HG03095 (cell line): ENCODE measurements around the gene RBM33.

Experiments
- ATAC-seq: cut with Tn5 transposase; IDR thresholded peaks from one replicate; pipeline ENCODE4 v1.9.1; 2021; ENCODE audit warnings: moderate library complexity; ENCODE audit not compliant: unreplicated experiment

Gene RBM33

DNA sequence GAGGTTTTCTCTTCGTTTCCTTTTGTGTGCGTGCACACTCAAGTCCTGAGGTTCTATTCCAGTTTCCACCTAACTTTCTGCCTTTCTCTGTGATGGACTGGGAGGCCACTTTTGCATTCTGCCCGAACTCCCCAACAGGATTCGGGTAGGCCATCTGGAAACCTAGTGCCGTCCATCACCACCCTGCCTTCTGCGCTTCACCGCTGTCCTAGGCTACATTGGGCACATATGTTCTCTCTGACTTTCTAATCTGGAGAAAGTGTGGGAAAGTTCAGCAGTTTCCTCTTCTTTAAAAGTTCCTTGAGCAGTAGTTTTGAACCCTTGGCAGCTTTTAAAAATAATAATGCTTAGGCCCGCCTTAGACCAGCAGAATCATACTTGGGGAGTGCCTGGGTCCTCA lies 121.0 kb downstream of the RBM33 start:
- ATAC-seq: no peak

DNA sequence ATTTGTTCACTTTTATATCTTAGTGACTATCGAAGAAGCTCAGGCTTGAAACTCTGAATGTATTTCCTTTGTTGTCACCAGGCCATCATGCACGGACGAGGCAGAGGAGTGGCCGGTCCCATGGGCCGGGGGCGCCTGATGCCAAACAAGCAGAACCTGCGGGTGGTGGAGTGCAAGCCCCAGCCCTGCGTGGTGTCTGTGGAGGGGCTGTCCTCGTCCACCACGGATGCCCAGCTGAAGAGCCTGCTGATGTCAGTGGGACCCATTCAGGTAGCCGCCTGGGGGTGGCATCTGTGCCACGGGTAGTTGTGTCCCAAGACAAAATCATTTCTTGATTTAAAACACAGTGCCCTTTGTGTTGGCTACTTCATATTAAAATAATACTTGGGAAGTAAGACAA lies 121.9 kb downstream of the RBM33 start:
- ATAC-seq: no peak

DNA sequence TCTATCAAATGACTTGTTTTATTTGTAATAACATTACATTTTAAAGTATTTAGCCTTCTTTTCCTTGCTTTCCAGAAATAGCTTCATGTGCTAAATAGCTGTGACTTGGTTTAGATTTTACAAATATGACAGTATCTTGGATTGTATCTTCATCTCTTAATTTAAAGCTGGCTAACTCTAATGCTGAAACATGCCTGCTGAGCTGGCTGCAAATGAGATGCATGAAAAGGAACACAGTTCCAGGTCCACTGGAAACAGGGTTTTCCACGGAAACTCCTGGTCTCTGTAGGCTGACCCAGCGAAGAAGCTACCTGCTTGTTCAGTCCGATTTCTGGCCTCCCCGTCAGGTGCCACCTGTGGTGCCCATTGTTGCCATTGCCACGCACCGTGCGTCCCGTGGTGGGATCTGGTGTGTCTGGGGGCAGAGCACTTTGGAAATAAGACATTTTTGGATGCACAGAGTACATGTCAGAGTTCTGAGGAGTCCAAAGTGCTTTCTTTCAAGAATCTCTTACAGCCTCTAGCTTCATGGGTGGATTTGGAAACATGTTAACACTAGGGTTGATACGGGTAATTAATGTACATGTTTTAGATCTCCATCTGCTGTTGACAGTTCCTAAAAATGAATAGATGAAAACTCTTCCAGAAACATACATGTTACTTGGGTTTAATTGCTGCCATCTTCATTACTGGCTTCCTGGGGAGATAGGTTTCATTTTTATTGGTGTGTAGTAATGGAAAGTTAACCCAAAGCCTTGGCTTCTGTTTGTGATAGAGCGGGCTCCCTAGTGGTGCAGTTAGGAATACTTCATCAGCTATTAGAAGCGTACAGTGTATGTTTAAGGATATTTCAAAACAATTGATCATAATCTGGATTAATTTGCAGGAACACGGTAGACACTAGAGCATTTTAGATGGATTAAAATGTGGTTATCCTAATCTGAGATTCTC lies 122.8 kb downstream of the RBM33 start:
- no peak for ATAC-seq

DNA sequence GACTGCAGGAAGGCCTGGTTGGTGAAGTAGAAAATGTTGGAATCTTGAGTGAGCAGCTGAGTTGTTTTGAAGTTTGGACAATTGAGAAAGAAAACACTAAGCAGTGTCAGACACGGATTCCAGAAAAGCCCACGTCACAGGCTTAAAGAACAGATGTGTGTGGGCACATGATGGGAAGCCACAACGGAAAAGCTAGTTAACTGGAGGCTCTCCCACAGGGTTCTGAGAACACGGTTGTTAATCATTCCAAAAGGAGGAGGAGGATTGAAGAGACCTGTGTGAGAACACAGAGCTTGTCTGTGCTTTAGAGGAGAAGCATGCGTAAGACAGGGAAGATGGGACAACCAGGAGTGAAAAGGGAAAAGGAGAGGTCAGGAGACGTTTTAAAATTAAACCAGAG lies 125.2 kb downstream of the RBM33 start:
- ATAC-seq: no peak

DNA sequence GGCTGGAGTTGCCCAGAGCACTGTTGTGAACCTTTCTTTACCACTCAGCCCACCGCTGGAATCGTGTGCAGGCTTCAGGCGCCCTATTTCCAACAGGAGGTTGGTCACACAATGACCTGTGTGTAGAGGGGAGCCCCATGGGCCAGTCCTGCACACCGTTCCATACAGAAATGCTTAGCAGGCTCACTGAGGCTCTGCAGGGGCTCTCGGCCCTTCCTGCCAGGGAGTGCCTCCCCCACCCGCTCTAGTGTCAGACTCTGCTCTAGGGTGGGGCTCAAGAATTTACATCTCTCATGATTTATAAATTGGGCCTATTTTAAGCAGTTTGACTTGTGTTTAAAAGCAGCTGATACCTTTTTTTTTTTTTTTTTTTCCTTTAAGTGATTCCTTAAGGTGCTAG lies 125.8 kb downstream of the RBM33 start:
- no peak for ATAC-seq

DNA sequence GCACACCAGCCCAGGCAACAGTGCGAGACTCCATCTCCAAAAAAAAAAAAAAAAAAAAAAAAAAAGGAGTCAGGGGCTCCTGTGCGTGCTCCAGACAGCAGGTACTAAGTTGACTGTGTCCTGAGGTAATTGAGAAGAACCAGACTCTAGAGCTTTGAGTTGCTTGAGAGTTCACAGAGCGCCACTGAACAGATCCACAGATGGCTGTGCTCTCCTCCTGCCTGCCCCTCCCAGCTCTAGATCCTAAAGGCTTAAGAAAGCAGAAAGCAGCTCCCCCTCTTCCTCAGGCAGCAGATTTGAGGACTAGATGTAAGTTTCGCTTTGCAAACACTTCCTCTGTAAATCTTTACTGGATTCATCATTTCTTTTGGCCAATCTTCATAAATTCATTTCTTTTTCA lies 129.1 kb downstream of the RBM33 start:
- no peak for ATAC-seq

DNA sequence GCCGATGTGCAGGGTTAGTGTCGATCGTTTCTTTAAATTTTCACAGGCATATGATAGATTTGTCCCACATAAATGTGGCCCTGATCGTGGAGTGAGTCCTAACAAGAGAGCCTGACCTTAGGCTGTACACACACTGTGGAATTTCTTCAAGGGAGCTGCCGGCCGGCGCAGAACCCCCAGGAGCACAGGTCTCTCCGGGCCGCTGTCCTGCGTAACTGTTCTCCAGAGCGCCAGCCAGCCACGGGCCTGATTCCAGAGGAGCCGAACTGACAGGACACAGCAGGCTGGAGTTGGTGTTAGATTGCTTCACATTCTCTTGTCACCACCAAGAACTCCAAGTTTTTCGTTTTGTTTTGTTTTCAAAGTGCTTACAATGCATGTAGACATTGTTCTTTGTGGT lies 130.5 kb downstream of the RBM33 start:
- ATAC-seq: no peak

DNA sequence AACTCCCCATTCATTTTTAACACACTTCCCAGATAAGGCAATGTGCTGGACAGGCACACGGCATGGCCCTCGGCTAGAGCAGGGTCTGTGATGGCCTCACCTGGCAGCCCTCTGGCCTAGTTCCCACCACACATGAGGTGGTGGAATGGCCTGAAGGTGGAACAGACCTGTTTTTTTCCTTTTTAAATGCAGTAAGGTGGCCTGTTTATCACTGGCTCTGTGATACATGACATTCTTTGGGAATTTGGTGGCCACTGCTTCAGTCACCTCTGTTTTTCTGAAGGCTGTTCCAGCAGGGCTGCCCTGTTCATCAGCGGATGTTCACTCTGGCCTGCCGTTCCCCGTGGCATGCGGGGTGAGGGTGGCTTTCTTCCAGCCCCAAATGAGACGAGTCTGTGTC lies 131.2 kb downstream of the RBM33 start:
- no peak for ATAC-seq

DNA sequence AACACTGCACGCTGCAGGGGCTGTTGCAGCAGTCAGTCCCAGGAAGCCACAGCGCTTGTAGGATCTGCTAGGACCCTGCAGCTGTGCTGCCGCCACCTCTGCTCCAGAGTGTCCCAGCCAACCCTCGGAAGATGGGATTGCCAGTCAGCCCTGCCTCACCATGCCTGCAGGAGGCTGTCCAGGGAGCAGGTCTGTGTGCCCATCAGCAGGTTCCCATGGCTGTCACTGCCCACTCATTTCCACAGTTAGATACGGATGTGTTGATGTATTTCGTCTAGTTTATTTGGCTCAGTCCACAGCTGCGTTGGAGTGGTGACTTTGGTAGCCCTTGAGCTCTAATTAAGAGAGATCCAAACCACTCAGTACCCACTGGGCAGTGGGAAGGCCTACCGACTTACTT lies 132.1 kb downstream of the RBM33 start:
- no peak for ATAC-seq

DNA sequence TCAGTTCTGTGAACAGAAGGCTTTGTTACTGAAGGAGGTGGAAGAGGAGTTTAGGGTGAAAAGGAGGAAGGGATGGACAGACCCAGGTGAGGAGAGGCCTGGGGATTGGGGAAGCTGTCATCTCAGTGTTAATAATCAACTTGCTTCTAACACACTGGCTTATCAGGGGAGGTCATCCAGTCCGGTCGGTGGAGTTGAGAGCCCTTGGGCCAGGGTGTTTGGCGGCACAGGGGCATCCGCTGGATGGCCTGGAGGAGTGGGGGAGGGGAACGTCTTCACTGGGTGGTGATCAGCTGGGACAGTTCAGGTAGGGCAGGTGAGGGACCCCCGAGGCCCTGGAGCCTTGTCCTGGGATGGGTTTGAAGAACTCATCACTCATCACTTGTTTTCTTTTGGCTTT lies 133.9 kb downstream of the RBM33 start:
- ATAC-seq: no peak

DNA sequence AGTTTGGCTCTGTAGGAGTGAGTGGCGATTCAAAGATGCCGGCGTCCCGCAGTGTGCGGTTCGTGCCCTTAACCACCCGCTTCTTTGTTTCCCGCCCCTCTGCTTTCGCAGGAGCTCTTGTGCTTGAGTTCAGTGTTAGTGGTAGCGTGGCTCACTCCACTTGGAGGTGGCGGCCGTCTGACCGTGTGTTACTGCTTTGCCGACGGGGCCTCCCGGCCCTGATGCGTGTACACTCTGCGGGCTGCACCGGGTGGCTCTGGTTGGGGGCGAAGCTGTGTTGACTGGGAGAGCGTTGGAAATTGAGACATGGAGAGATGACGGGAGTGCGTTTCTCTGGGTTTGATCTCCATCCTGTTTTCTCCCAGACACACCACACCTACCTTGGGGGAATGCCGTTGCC lies 136.4 kb downstream of the RBM33 start:
- no peak for ATAC-seq

DNA sequence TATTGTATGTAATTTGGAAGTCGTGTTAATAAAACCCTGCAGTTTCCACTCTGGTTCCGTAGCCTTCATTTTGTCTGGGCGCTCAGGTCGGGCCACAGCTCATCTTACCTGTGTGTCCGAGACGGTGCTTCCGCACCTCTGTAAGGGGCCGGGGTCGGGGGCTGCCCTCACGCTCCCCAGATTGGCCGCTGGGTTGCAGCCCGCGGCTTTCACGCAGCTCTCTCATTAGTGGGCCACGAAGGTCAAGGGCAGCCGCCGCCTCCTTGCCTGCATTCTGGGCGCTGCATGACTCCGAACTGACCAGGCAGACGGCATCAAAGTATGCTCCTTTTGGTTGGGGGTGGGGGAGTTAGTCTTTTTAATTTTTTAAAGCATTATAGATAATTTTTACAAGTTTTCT lies 137.0 kb downstream of the RBM33 start:
- ATAC-seq: no peak

DNA sequence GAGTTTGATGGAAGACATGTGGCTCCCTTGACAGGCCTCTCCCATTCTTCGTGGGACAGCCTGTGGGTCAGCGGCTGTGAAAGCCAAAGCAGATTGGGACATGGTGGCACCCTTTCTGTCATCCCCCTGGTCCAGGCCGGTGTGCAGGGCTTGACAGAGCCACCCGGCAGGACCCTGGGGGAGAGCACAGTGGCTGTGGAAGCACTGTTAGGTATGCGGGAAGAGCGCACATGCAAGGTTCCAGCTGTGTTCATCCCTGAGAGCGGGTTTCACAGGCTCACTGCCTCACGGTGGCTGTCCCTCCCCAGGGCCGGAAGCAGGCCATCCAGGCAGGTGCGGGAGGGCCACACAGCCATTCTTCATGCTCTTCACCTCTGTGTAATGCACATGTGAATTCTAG lies 138.0 kb downstream of the RBM33 start:
- ATAC-seq: no peak

DNA sequence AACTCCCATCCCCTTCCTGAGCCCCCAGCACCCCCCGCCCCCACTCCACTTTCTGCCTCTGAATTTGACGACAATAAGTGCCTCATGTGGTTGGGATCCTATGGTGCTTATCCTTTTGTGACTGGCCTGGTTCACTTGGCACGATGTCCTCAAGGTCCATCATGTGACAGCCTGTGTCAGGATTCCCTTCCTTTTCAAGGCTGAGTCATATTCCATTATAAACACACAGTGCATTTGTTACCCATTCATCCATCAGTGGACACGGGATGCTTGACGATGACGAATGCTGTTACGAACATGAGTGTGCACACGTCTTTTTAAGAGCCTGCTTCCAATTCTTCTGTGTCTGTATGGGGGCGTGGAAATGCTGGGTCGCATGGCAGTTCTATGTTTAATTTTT lies 141.1 kb downstream of the RBM33 start:
- no peak for ATAC-seq

DNA sequence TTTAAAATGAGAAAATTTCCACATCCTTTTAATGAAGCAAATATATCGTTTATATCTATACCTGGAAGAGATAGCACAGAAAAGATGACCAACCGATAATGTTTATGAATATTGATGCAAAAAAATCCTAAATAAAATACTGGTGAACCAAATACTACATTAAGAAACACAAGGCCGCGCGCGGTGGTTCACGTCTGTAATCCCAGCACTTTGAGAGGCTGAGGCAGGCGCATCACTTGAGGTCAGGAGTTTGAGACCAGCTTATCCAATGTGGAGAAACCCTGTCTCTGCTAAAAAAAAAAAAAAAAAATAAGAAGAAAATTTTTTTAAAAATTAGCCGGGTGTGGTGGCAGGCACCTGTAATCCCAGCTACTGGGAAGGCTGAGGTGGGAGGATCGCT lies 142.0 kb downstream of the RBM33 start:
- no peak for ATAC-seq

DNA sequence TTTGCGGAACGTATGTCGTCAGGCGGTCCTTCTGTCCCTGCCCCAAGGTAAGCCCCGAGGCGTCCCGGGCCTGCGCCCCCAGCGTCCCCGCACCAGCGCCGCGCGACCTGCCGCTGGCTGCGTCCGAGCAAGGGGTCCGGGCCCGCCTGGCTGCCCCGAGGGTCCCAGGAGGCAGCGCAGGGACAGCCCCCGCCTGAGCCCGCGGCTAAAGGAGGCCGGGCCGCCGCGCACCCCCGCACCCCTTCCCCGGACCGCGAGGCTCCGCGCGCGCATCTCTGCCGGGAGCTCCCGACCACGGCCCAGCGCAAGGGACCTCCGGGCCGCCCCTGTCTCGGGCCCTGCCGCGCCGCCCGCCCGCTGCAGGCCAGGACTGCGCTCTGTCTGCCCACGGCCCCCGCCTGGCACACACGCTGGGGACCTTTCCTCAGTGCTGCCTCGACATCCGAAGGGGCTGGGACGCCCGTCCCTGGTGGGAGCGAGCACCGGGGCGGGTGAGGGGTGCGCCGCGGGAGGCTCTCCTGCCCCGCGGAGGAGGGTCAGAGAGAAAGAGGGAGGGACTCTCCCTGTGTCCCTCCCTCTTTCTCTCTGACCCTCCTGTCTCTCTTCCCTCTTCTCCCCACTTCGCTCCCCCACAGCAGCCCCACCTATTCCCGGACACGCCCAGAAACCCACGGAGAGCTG lies 142.8 kb downstream of the RBM33 start:
- ATAC-seq: no peak

DNA sequence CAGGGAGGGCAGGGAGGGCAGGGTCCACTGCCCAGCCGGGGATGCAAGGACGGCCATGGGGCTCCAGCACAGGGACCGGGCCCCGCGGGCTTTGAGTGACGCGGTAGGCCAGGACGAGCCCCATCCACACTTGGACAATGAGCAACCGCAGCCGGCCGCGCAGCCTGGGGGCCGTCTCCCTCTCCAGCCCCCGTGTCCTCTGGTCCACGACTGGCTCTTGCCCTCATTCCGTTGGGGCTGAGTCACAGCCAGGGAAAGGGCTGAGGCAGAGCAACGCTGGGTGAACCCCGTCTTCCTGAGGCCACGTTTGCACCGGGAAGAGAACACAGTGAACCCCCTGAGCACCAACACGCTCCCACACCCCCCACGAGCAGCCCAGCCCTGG lies 144.1 kb downstream of the RBM33 start:
- ATAC-seq: no peak

DNA sequence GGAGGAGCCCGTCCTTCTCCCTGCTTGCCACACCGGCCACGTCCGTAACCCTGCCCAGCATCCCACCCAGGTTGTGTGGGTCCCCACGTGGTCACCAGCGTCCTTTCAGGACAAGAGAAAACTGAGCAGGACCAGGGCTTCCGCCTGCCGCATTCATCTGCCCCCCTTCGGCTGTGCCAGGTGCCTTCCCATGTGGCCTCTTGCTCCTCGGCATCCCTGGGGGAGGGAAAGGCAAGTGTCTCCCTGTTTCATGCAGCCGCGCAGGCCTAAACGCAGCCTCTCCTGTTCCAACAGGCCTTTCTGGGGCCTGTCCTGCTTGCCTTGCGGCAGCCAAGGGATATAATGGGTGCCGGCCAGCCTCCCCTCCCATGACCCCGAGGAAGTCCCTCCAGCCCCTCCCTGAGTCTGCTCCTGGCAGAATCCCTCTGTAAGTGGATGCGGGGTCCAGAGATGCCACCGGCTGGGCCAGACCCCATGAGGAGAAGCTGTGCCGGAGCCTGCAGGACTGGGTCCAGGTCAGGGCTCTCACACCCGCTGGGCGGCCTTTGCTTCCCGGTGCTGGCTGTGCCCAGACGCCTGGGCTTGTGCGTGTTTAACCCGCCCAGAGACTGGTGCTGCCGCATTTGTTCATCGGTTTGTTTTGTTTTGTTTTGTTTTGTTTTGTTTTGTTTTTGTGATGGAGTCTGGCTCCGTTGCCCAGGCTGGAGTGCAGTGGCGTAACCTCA lies 144.7 kb downstream of the RBM33 start:
- no peak for ATAC-seq

DNA sequence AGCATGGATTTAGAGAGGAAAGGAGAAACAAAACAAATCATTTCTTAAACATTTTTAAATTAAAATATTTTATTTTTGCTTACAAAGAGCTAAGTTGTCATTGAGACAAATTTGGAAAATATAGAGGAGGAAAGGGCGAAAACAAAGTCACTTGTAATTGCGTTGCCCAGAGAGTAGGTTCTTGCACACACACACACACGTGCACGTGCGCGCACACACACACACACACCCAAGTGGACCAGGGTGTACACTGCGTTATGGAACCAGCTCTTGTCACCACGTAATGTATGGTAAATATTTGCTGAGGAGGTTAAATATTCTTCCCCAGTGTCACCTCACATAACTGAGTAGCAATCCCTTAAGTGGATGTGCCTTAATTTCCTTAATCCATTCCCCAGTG lies 146.2 kb downstream of the RBM33 start:
- no peak for ATAC-seq

DNA sequence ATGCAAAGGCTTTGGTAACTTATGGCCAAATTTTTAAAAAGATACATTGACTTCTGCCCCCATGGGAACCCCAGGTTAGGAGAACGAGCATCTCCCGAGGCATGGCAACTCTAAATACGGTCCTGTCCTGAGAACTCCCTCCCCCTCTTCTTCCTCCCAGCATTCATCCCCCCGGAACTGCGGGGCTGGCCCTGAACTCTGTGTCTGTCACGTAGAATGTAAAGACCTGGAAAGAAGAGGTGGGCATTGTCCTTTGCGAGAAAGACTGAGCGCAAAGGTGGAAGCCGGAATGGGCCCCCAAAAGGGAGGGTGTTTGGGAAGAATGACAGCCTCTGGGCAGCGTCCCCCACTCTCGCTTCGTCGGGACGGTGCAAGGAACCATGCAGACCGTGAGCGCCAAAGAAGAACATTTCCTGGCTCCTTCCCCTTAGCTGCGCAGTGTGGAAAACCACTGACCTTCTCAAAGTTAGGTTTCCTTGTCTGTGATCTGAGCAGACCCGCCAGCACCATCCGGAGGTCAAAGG lies 146.8 kb downstream of the RBM33 start:
- no peak for ATAC-seq

DNA sequence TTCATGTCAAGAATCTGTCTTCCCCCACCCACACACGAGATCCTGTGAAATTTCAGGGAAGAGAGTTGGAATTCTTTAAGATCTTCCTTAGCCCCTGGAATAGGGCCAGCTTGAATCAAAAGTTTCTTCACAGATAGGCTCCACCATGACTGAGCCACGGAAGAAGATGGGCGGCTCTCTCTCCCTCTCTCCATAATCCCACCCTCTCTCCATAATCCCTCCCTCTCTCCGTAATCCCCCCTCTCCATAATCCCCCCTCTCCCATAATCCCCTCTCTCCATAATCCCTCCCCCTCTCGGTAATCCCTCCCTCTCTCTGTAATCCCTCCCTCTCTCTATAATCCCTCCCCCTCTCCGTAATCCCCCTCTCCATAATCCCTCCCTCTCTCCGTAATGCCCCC lies 147.4 kb downstream of the RBM33 start:
- no peak for ATAC-seq
